DMS53 treated with DMSO at 0.1 percent for 48 hours (cell line): ENCODE results near the gene SYTL1.

ENCODE experiments used
- DNase-seq: peaks from one replicate; lab custom pipeline; 2025; ENCODE audit not compliant: unreplicated experiment; lab: John Stamatoyannopoulos, UW

SYTL1 gene

DNA sequence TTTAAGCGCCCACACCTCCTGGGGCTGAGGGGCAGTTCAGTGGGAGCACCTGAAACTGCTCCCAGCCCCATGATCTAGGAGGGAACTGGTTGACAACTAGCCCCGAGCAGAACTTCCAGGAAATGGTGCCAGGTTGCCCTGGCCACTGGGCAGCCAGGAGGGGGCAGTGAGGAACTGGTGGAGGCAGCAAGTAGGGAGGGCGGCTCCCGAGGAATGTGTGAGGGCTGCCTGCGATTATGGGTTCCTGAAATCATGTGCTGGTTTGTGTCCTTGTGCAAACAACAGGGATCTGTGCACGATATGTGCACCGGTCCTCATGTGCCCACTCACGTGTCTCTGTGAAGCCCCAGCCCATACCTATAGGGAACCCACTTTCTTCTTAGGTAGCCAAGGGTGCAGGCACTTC is 60.5 kb downstream of the SYTL1 start:
- no peak for DNase-seq

DNA sequence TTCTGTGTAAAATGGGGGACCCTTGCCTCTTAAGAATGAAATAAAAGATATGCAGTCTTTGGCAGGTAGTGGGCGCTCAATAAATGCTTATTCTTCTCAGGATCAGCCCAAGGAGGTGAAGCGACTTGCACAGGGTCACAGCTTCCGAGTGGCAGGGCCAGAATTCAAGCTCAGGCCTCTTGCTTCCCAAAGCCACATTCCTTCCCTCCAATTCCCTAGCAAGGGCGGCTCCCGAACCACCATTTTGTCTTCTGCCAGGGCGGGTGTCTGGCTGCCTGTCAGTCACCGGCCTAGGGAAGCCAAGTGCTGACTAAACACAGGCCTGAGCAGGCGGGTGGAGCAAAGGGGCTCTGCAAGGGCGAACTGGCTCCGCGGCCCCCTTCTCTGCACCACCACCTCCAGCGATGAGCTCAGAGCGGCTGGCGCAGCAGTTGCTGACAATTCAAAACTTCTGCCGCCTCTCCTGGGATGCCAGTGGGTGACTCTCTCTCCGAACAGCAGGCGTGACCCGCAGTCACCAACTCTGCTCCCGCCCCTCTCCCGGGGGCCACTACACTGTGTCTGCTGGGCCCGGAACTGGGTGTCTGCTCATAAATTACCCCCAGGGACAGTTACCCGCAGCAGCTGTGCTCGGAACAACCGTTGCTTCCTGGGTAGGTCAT is 61.4 kb downstream of the SYTL1 start:
- no peak for DNase-seq
